ENCODE measurements around the gene TMEM129.
A peak's percentile ranks its signal among the peaks of the same experiment; 100 is the strongest.

Gene TMEM129

GRCh38 chr4:1683261-1683735 lies 37.8 kb downstream of the TMEM129 start:
- no peak for TF ChIP-seq POLR2A (IDR thresholded peaks at IDR 0.05; ENCODE audit: extremely low read depth, insufficient read length)
- TF ChIP-seq CTCF (IDR thresholded peaks at IDR 0.05; ENCODE audit: low read depth, low read length) = no peak
- TF ChIP-seq MYC (IDR thresholded peaks at IDR 0.05; ENCODE audit: low read depth, low read length) = no peak
- TF ChIP-seq MAX (IDR thresholded peaks at IDR 0.05; ENCODE audit: low read depth, low read length) = no peak
- H3K4me3 ChIP-seq (ENCODE audit: low read depth, low read length) = peak overlapping the region; percentile 13
- peak; percentile 36 for DNase-seq (ENCODE audit: low read depth)

- TF ChIP-seq POLR2A (IDR thresholded peaks at IDR 0.05; ENCODE audit: extremely low read depth, insufficient read length) (no peak), MAX (IDR thresholded peaks at IDR 0.05; ENCODE audit: low read depth, low read length) (no peak), CTCF (IDR thresholded peaks at IDR 0.05; ENCODE audit: low read depth, low read length) (no peak), MYC (IDR thresholded peaks at IDR 0.05; ENCODE audit: low read depth, low read length) (no peak)
- no peak overlapping the region for H3K4me3 ChIP-seq (ENCODE audit: low read depth, low read length)
- DNase-seq (ENCODE audit: low read depth) = no peak
Measured at GRCh38 chr4:1682860-1683259, 38.3 kb downstream of the TMEM129 start.

- TF ChIP-seq POLR2A (IDR thresholded peaks at IDR 0.05; ENCODE audit: extremely low read depth, insufficient read length) (no peak), MYC (IDR thresholded peaks at IDR 0.05; ENCODE audit: low read depth, low read length) (no peak), MAX (IDR thresholded peaks at IDR 0.05; ENCODE audit: low read depth, low read length) (no peak), CTCF (IDR thresholded peaks at IDR 0.05; ENCODE audit: low read depth, low read length) (no peak)
- no peak for DNase-seq (ENCODE audit: low read depth)
Measured at GRCh38 chr4:1678244-1678643, 42.9 kb downstream of the TMEM129 start.

GRCh38 chr4:1676605-1677525 lies 44.3 kb downstream of the TMEM129 start:
- DNase-seq (ENCODE audit: low read depth) = peak; percentile 31
- TF ChIP-seq MYC (IDR thresholded peaks at IDR 0.05; ENCODE audit: low read depth, low read length) (no peak), POLR2A (IDR thresholded peaks at IDR 0.05; ENCODE audit: extremely low read depth, insufficient read length) (no peak), CTCF (IDR thresholded peaks at IDR 0.05; ENCODE audit: low read depth, low read length) (no peak), MAX (IDR thresholded peaks at IDR 0.05; ENCODE audit: low read depth, low read length) (no peak)
- H3K4me3 ChIP-seq (ENCODE audit: low read depth, low read length) = no peak overlapping the region

More at GRCh38 chr4:1678244-1678643, 42.9 kb downstream of the TMEM129 start:
- no peak overlapping the region for H3K4me3 ChIP-seq (ENCODE audit: low read depth, low read length)

- DNase-seq (ENCODE audit: low read depth) = no peak
- H3K4me3 ChIP-seq (ENCODE audit: low read depth, low read length) = no peak overlapping the region
- TF ChIP-seq POLR2A (IDR thresholded peaks at IDR 0.05; ENCODE audit: extremely low read depth, insufficient read length) (no peak), MAX (IDR thresholded peaks at IDR 0.05; ENCODE audit: low read depth, low read length) (no peak), MYC (IDR thresholded peaks at IDR 0.05; ENCODE audit: low read depth, low read length) (no peak)
Measured at GRCh38 chr4:1675802-1676137, 45.4 kb downstream of the TMEM129 start.

Measured in NB4 (cell line).